Dendritic cell treated with granulocyte-macrophage colony-stimulating factor and Interleukin-4, amounts not matched to agents 40 ng/mL and 50 ng/mL, for 4 days (primary cell): Measurements from ENCODE around the gene YTHDC2.

ENCODE experiments used
- H3K27ac Mint-ChIP-seq: one replicate; pipeline ENCODE4 v1.8.0; 2022; ENCODE audit warnings: mild to moderate bottlenecking, mixed read lengths
- H3K27me3 Mint-ChIP-seq: one replicate; pipeline ENCODE4 v1.8.0; 2022; ENCODE audit warnings: mild to moderate bottlenecking, mixed read lengths
- H3K36me3 Mint-ChIP-seq: one replicate; pipeline ENCODE4 v1.8.0; 2022; ENCODE audit warnings: low read depth, mixed read lengths
- H3K4me1 Mint-ChIP-seq: one replicate; pipeline ENCODE4 v1.8.0; 2022; ENCODE audit warnings: low read depth, mixed read lengths
- H3K4me3 Mint-ChIP-seq: one replicate; pipeline ENCODE4 v1.8.0; 2022; ENCODE audit warnings: mild to moderate bottlenecking, moderate library complexity, mixed read lengths
- H3K9me3 Mint-ChIP-seq: one replicate; pipeline ENCODE4 v1.8.0; 2022; ENCODE audit warnings: mixed read lengths
- intact Hi-C: fragments of 100-400 bp; cut with micrococcal nuclease; formaldehyde crosslinking; loops from one replicate; pipeline ENCODE4 v1.15.0; 2022

YTHDC2 gene

GRCh38 chr5:113513384-113514288 lies at the start of gene YTHDC2:
Gene YTHDC2 (plus strand): TSS chr5:113513694. CDS start chr5:113513896, 202 bp downstream.
- H3K4me1 Mint-ChIP-seq = peaks cover 36% of the 10 kb centered on the region
- H3K27ac Mint-ChIP-seq = peak within 1 kb of the TSS; percentile 96
- peaks cover 26% of the 10 kb centered on the region for H3K27me3 Mint-ChIP-seq
- H3K9me3 Mint-ChIP-seq = no peaks in the 10 kb centered on the region
- H3K4me3 Mint-ChIP-seq = peak within 1 kb of the TSS; percentile 89
- intact Hi-C loops = loop anchor here (5.0 kb wide), 4 partner anchors 136 to 591 kb away; partner anchors contain the start of genes DCP2 and REEP5
- H3K36me3 Mint-ChIP-seq = peaks cover 37% of the 10 kb centered on the region

GRCh38 chr5:113474100-113474728 lies 39.3 kb upstream of the YTHDC2 start:
- Mint-ChIP-seq H3K27me3 (peaks cover 50% of the 10 kb centered on the region), H3K9me3 (peaks cover 11% of the 10 kb centered on the region), H3K27ac (no peak overlapping the region), H3K4me1 (no peaks in the 10 kb centered on the region), H3K36me3 (no peaks in the 10 kb centered on the region), H3K4me3 (no peak overlapping the region)
- intact Hi-C loops = no loop called here

- Mint-ChIP-seq H3K4me3 (no peak overlapping the region), H3K9me3 (no peaks in the 10 kb centered on the region), H3K36me3 (no peaks in the 10 kb centered on the region), H3K27ac (no peak overlapping the region), H3K27me3 (peaks cover 58% of the 10 kb centered on the region), H3K4me1 (no peaks in the 10 kb centered on the region)
- intact Hi-C loops = no loop called here
Measured at GRCh38 chr5:113478691-113479090, 34.8 kb upstream of the YTHDC2 start.

- H3K36me3 Mint-ChIP-seq = no peaks in the 10 kb centered on the region
- intact Hi-C loops = no loop called here
- no peaks in the 10 kb centered on the region for H3K4me1 Mint-ChIP-seq
- no peak overlapping the region for H3K27ac Mint-ChIP-seq
- H3K4me3 Mint-ChIP-seq = no peak overlapping the region
- peaks cover 58% of the 10 kb centered on the region for H3K27me3 Mint-ChIP-seq
- no peaks in the 10 kb centered on the region for H3K9me3 Mint-ChIP-seq
Measured at GRCh38 chr5:113480243-113480642, 33.3 kb upstream of the YTHDC2 start.

GRCh38 chr5:113487416-113487780 lies 26.1 kb upstream of the YTHDC2 start:
- H3K4me3 Mint-ChIP-seq = peak overlapping the region; percentile 78
- intact Hi-C loops = no loop called here
- no peak overlapping the region for H3K27ac Mint-ChIP-seq
- H3K27me3 Mint-ChIP-seq = peaks cover 85% of the 10 kb centered on the region
- peaks cover 25% of the 10 kb centered on the region for H3K4me1 Mint-ChIP-seq
- peaks cover 7% of the 10 kb centered on the region for H3K36me3 Mint-ChIP-seq
- peaks cover 23% of the 10 kb centered on the region for H3K9me3 Mint-ChIP-seq

GRCh38 chr5:113487781-113488644 lies 25.5 kb upstream of the YTHDC2 start, which contains the start of gene MCC:
Gene MCC (minus strand): TSS chr5:113488453.
- intact Hi-C loops = no loop called here
- Mint-ChIP-seq H3K36me3 (peaks cover 7% of the 10 kb centered on the region), H3K4me1 (peaks cover 25% of the 10 kb centered on the region), H3K27ac (no peak within 1 kb of the TSS), H3K27me3 (peaks cover 87% of the 10 kb centered on the region), H3K9me3 (peaks cover 23% of the 10 kb centered on the region), H3K4me3 (peak within 1 kb of the TSS; percentile 78)

- intact Hi-C loops = no loop called here
- peak overlapping the region; percentile 78 for H3K4me3 Mint-ChIP-seq
- no peak overlapping the region for H3K27ac Mint-ChIP-seq
- peaks cover 7% of the 10 kb centered on the region for H3K36me3 Mint-ChIP-seq
- peaks cover 23% of the 10 kb centered on the region for H3K9me3 Mint-ChIP-seq
- peaks cover 89% of the 10 kb centered on the region for H3K27me3 Mint-ChIP-seq
- peaks cover 25% of the 10 kb centered on the region for H3K4me1 Mint-ChIP-seq
Measured at GRCh38 chr5:113488645-113489184, 24.8 kb upstream of the YTHDC2 start.

GRCh38 chr5:113489299-113489698 lies 24.2 kb upstream of the YTHDC2 start:
- Mint-ChIP-seq H3K27me3 (peaks cover 91% of the 10 kb centered on the region), H3K4me3 (no peak overlapping the region)
- intact Hi-C loops = no loop called here

GRCh38 chr5:113490317-113490716 lies 23.2 kb upstream of the YTHDC2 start:
- no peak overlapping the region for H3K4me3 Mint-ChIP-seq
- intact Hi-C loops = no loop called here
- H3K27me3 Mint-ChIP-seq = peaks cover 89% of the 10 kb centered on the region
- peaks cover 25% of the 10 kb centered on the region for H3K4me1 Mint-ChIP-seq
- H3K27ac Mint-ChIP-seq = no peak overlapping the region
- peaks cover 7% of the 10 kb centered on the region for H3K36me3 Mint-ChIP-seq
- H3K9me3 Mint-ChIP-seq = peaks cover 23% of the 10 kb centered on the region

More at GRCh38 chr5:113489299-113489698, 24.2 kb upstream of the YTHDC2 start:
- Mint-ChIP-seq H3K27ac (no peak overlapping the region), H3K4me1 (peaks cover 25% of the 10 kb centered on the region), H3K9me3 (peaks cover 23% of the 10 kb centered on the region), H3K36me3 (peaks cover 7% of the 10 kb centered on the region)

GRCh38 chr5:113491022-113491421 lies 22.5 kb upstream of the YTHDC2 start:
- H3K27ac Mint-ChIP-seq = no peak overlapping the region
- H3K9me3 Mint-ChIP-seq = peaks cover 23% of the 10 kb centered on the region

GRCh38 chr5:113493446-113493845 lies 20.0 kb upstream of the YTHDC2 start:
- intact Hi-C loops = no loop called here
- H3K4me3 Mint-ChIP-seq = no peak overlapping the region
- H3K9me3 Mint-ChIP-seq = peaks cover 23% of the 10 kb centered on the region
- H3K27me3 Mint-ChIP-seq = peaks cover 86% of the 10 kb centered on the region
- no peak overlapping the region for H3K27ac Mint-ChIP-seq
- H3K4me1 Mint-ChIP-seq = peaks cover 12% of the 10 kb centered on the region
- peaks cover 7% of the 10 kb centered on the region for H3K36me3 Mint-ChIP-seq

More at GRCh38 chr5:113491022-113491421, 22.5 kb upstream of the YTHDC2 start:
- peaks cover 88% of the 10 kb centered on the region for H3K27me3 Mint-ChIP-seq
- H3K36me3 Mint-ChIP-seq = peaks cover 7% of the 10 kb centered on the region
- H3K4me3 Mint-ChIP-seq = no peak overlapping the region
- H3K4me1 Mint-ChIP-seq = peaks cover 25% of the 10 kb centered on the region
- intact Hi-C loops = no loop called here

GRCh38 chr5:113495422-113495841 lies 18.1 kb upstream of the YTHDC2 start:
- intact Hi-C loops = no loop called here
- H3K27me3 Mint-ChIP-seq = peaks cover 84% of the 10 kb centered on the region
- peaks cover 6% of the 10 kb centered on the region for H3K36me3 Mint-ChIP-seq
- no peaks in the 10 kb centered on the region for H3K4me1 Mint-ChIP-seq
- H3K27ac Mint-ChIP-seq = no peak overlapping the region
- peaks cover 10% of the 10 kb centered on the region for H3K9me3 Mint-ChIP-seq
- H3K4me3 Mint-ChIP-seq = no peak overlapping the region

GRCh38 chr5:113502073-113502472 lies 11.4 kb upstream of the YTHDC2 start:
- H3K9me3 Mint-ChIP-seq = no peaks in the 10 kb centered on the region
- H3K4me3 Mint-ChIP-seq = no peak overlapping the region
- intact Hi-C loops = no loop called here
- no peak overlapping the region for H3K27ac Mint-ChIP-seq
- H3K27me3 Mint-ChIP-seq = peaks cover 82% of the 10 kb centered on the region
- no peaks in the 10 kb centered on the region for H3K4me1 Mint-ChIP-seq
- H3K36me3 Mint-ChIP-seq = no peaks in the 10 kb centered on the region
